Transverse colon (tissue), 4 donors: Measurements from ENCODE around the gene PLAAT5. TPM values are rescaled to one million over a fixed set of nuclear protein-coding genes. Genes with fewer than 3 reads are reported as not detected.

Source experiments
- DNase-seq: peaks from one replicate; pipeline ENCODE4 v3.0.0-alpha.2; 2019
- H3K27ac ChIP-seq, 4 donors: fragments of 200-600 bp; sonication (generic); 2 replicates each; pipeline ENCODE4 v1.5.1; 2016 to 2018; ENCODE audit warnings: inconsistent platforms in 4 of 4
- H3K27me3 ChIP-seq: fragments of 200-600 bp; sonication (generic); 2 replicates; pipeline ENCODE4 v1.5.1; 2017; ENCODE audit warnings: inconsistent platforms
- H3K36me3 ChIP-seq, 4 donors: fragments of 200-600 bp; sonication (generic); 2 replicates each; pipeline ENCODE4 v1.5.1; 2017 to 2019; ENCODE audit warnings: inconsistent platforms in 4 of 4
- H3K4me1 ChIP-seq, 4 donors: fragments of 200-600 bp; sonication (generic); 2 replicates each; pipeline ENCODE4 v1.5.1; 2017 to 2020; ENCODE audit warnings: inconsistent platforms in 4 of 4
- H3K4me3 ChIP-seq, 4 donors: fragments of 200-600 bp; sonication (generic); 1 replicate in 1 of 4; 2 replicates in 3 of 4; pipeline versions ENCODE4 v1.5.1 to v1.6.1; 2017 to 2019; ENCODE audit warnings: inconsistent platforms in 4 of 4
- H3K9me3 ChIP-seq, 2 donors: fragments of 200-600 bp; sonication (generic); 2 replicates each; pipeline ENCODE4 v1.5.1; 2017 to 2019; ENCODE audit warnings: inconsistent platforms in 2 of 2
- EP300 ChIP-seq: sonication (generic); formaldehyde crosslinking; IDR thresholded peaks from one replicate; pipeline ENCODE4 v1.6.1; 2017; ENCODE audit warnings: antibody characterized with exemption, low read depth
- POLR2A ChIP-seq: fragments of 450-650 bp; IDR thresholded peaks from one replicate; pipeline ENCODE4 v1.6.1; 2016; ENCODE audit warnings: antibody characterized with exemption, mild to moderate bottlenecking, moderate library complexity
- POLR2AphosphoS5 ChIP-seq, 3 donors: sonication (generic); formaldehyde crosslinking; IDR thresholded peaks; one replicate each; pipeline ENCODE4 v1.6.1; 2016; ENCODE audit warnings: antibody characterized with exemption in 3 of 3
- WGBS, 2 donors: methylation state at CpG; one replicate each; pipeline ENCODE4 v1.1.5; 2018; ENCODE audit warnings: low coverage in 1 of 2; 5-methylcytosine and 5-hydroxymethylcytosine counted together
- in situ Hi-C, 4 donors: fragments of 200-750 bp; cut with MboI; loops; one replicate each; pipeline versions ENCODE4 v1.15.0 to v1.15.1; 2017; ENCODE audit warnings: low sequenced_read_pairs in 3 of 4, low pct_ligation_motif_present in 1 of 4, low pct_unique_long_range_greater_than_20kb in 1 of 4
- intact Hi-C: fragments of 100-400 bp; cut with DNase I; formaldehyde crosslinking; loops from one replicate; pipeline ENCODE4 v1.15.1; 2023; ENCODE audit warnings: low total_unique reads
- total RNA-seq, 4 donors: library from RNA; depleted of rRNA; stranded (reverse); fragments of >200 nt; gene quantifications; one replicate each; pipeline ENCODE4 v1.1.0, GENCODE V29; 2016
- TF ChIP-seq, protein P1 (sequence below), 5 experiments: fragments of 200-600 bp in 3 of 5; fragments of 450-650 bp in 2 of 5; sonication (generic) in 3 of 5; IDR thresholded peaks; 1 replicate in 2 of 5; 2 replicates in 3 of 5; pipeline ENCODE4 v1.5.1; 2016 to 2017; ENCODE audit warnings: antibody characterized with exemption in 5 of 5, inconsistent platforms in 3 of 5, mild to moderate bottlenecking in 2 of 5, moderate library complexity in 1 of 5

PLAAT5 gene
- total RNA-seq, 4 donors from 2014 or later = 0.79 to 1.4 TPM; not detected in 2

DNA sequence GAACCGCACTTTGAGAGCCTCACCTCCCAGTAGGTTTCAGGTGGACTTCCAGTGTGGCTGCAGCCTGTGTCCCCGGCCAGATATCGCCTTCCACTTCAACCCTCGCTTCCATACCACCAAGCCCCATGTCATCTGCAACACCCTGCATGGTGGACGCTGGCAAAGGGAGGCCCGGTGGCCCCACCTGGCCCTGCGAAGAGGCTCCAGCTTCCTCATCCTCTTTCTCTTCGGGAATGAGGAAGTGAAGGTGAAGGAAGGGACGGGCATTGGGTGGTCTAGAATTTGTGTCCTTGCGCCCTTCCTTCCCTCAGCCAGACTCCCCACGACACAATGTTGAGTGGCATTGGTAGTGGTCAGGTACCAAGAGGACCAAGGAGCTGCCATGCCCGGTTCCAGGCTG, 17.8 kb upstream of the PLAAT5 start:
- Histone ChIP-seq H3K27me3 (no peaks in the 10 kb centered on the region), H3K9me3 (no peaks in the 10 kb centered on the region), H3K4me3 (no peak overlapping the region), H3K4me1 (no peaks in the 10 kb centered on the region), H3K36me3 (no peaks in the 10 kb centered on the region), H3K27ac (no peak overlapping the region)
- intact Hi-C loops = no loop called here
- TF ChIP-seq POLR2AphosphoS5 (IDR thresholded peaks at IDR 0.05) = no peak
- no peak for TF ChIP-seq EP300
- WGBS, 2 donors = 90% methylated on average over 12 of the region's 12 CpGs; no CpG with 5 or more reads in 1 of the 2 donors
- no peak for DNase-seq
- in situ Hi-C loops = no loop called here

DNA sequence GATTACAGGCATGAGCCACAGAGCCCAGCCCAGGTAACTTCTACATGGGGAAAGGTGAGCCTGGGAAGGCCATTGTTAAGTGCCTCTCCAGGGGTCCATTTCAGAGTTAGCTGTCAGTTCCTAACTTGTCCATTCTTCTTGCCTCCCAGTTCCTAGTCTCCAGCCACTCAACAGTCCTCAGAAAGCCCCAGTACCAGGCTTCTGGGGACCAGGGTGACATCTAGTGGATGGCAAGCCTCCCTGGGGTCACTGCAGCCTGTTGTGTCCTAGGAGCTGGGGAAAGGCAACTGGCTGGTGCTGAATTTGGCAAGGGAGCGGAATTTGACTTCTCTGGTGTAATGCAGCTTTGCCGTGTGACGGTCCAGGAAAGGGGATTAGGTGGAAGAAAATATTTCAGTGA, 17.0 kb upstream of the PLAAT5 start:
- WGBS, 2 donors = 85 to 91% methylated on average over 3 of the region's 3 CpGs
- no peak overlapping the region for H3K4me3 ChIP-seq
- in situ Hi-C loops (no loop called here), intact Hi-C loops (no loop called here)
- H3K27ac ChIP-seq = no peak overlapping the region
- no peaks in the 10 kb centered on the region for H3K9me3 ChIP-seq
- H3K36me3 ChIP-seq = no peaks in the 10 kb centered on the region
- DNase-seq = no peak
- no peaks in the 10 kb centered on the region for H3K27me3 ChIP-seq
- H3K4me1 ChIP-seq = no peaks in the 10 kb centered on the region
- TF ChIP-seq EP300 (no peak), POLR2AphosphoS5 (IDR thresholded peaks at IDR 0.05) (no peak), POLR2A (no peak)
- TF ChIP-seq, protein P1, sequence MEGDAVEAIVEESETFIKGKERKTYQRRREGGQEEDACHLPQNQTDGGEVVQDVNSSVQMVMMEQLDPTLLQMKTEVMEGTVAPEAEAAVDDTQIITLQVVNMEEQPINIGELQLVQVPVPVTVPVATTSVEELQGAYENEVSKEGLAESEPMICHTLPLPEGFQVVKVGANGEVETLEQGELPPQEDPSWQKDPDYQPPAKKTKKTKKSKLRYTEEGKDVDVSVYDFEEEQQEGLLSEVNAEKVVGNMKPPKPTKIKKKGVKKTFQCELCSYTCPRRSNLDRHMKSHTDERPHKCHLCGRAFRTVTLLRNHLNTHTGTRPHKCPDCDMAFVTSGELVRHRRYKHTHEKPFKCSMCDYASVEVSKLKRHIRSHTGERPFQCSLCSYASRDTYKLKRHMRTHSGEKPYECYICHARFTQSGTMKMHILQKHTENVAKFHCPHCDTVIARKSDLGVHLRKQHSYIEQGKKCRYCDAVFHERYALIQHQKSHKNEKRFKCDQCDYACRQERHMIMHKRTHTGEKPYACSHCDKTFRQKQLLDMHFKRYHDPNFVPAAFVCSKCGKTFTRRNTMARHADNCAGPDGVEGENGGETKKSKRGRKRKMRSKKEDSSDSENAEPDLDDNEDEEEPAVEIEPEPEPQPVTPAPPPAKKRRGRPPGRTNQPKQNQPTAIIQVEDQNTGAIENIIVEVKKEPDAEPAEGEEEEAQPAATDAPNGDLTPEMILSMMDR (IDR thresholded peaks at IDR 0.05) = peak in 2 of 5 experiments; percentile 3 to 12

DNA sequence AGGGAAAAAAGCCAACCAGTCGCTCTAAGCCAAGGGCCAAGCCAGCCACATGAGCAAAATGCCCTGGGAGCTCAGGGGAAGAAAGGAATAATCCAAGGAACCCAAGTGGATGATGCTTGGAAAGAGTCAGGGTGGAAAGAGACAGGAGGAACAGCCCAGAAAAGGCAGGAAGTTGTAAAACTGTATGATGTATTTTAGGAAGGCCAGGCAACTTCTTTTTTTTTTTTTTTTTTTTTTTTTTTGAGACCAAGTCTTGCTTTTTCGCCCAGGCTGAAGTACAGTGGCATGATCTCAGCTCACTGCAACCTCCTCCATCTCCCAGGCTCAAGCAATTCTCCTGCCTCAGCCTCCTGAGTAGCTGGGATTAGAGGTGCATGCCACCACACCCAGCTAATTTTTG, 16.5 kb upstream of the PLAAT5 start:
- H3K36me3 ChIP-seq = no peaks in the 10 kb centered on the region
- WGBS, 2 donors = 80 to 100% methylated on average over 1 to 2 of the region's 2 CpGs
- no peak overlapping the region for H3K27ac ChIP-seq
- in situ Hi-C loops = no loop called here
- DNase-seq = no peak
- H3K27me3 ChIP-seq = no peaks in the 10 kb centered on the region
- no peak overlapping the region for H3K4me3 ChIP-seq
- H3K9me3 ChIP-seq = no peaks in the 10 kb centered on the region
- H3K4me1 ChIP-seq = no peaks in the 10 kb centered on the region
- TF ChIP-seq, protein P1 (IDR thresholded peaks at IDR 0.05) = no peak
- no peak for TF ChIP-seq POLR2A
- TF ChIP-seq EP300 = no peak
- TF ChIP-seq POLR2AphosphoS5 (IDR thresholded peaks at IDR 0.05) = no peak
- intact Hi-C loops = no loop called here

DNA sequence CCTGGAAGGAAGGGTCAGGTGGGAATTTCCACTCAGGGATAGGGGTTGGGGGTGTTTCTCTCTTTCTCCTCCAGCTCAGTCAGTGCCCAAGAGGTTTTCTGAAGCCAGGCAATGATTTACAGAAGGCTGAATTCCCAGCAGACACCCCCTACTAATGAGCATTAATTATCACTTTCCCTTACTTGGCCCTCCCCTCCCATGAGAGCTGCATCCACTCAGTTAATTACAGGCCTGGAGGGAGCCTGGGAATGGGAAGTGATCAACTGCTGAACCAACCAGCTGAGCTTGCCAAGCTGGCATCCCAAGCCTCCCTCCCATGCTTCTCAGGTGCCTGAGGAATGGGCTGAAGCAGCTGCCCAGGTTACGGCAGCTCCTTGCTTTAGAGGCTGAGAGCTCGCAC, 15.9 kb upstream of the PLAAT5 start:
- H3K27me3 ChIP-seq = no peaks in the 10 kb centered on the region
- TF ChIP-seq EP300 (no peak), POLR2AphosphoS5 (IDR thresholded peaks at IDR 0.05) (no peak), POLR2A (no peak)
- TF ChIP-seq, protein P1 (IDR thresholded peaks at IDR 0.05) = no peak
- no peak overlapping the region for H3K4me3 ChIP-seq
- H3K36me3 ChIP-seq = no peaks in the 10 kb centered on the region
- intact Hi-C loops (no loop called here), in situ Hi-C loops (no loop called here)
- H3K9me3 ChIP-seq = no peaks in the 10 kb centered on the region
- no peak for DNase-seq
- 95% methylated on average over 2 of the region's 2 CpGs; no CpG with 5 or more reads in 1 of the 2 donors for WGBS, 2 donors
- no peaks in the 10 kb centered on the region for H3K4me1 ChIP-seq
- no peak overlapping the region for H3K27ac ChIP-seq

DNA sequence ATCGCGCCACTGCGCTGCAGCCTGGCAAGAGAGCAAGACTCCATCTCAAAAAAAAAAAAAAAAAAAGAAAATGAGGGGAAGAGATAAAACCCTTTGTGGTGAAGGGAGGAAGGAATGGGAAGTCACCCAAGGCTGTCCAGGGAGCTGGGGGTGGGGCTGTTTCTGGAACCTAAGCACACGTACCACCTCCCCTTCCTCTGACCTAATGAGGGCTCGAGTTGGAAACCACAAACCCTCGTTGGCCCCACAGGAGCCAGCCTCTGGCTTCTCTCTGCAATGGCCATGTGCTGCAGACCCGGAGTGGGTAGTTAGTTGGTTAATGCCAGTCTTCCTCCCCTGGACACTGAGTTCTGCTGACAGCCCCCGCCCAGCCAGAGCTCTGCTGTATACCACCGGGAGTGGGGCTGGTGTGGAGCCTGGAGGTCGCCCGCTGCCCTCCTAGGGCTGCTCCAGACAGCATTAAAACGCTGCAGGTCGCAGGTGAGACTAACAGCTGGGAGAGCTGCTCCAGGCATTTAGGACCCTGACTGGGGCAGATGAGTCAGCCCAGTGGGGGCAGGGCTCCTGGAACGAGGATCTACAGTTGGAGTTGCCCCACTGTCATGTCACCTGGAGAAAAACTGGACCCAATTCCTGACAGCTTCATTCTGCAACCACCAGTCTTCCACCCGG, 15.0 kb upstream of the PLAAT5 start, which contains the start of gene LGALS12:
Gene LGALS12 (plus strand): TSS at position 228 of the 672 bp plus-strand sequence. CDS start 375 bp downstream, at position 603.
- 68 to 75% methylated on average over 6 to 15 of the region's 15 CpGs for WGBS, 2 donors
- TF ChIP-seq POLR2A (no peak), POLR2AphosphoS5 (IDR thresholded peaks at IDR 0.05) (no peak), EP300 (no peak)
- TF ChIP-seq, protein P1 (IDR thresholded peaks at IDR 0.05) = no peak
- H3K4me3 ChIP-seq = no peak within 1 kb of the TSS
- intact Hi-C loops (no loop called here), in situ Hi-C loops (no loop called here)
- no peaks in the 10 kb centered on the region for H3K9me3 ChIP-seq
- no peaks in the 10 kb centered on the region for H3K27me3 ChIP-seq
- no peaks in the 10 kb centered on the region for H3K36me3 ChIP-seq
- no peak within 1 kb of the TSS for H3K27ac ChIP-seq
- no peaks in the 10 kb centered on the region for H3K4me1 ChIP-seq
- no peak for DNase-seq
